Activated T-helper 2 cell treated with anti-CD3 and anti-CD28 coated beads, Interferon-gamma antibody, Interleukin-2, Interleukin-4, amounts not matched to agents 10 μg/mL and 5 μg/mL and 100 μg/mL, durations not matched to agents 14 hours and 24 hours and 36 hours (primary cell): ENCODE results near the gene TMEM235. TPM values are rescaled to one million over a fixed set of nuclear protein-coding genes. Genes with fewer than 3 reads are reported as not detected.

Experiments
- DNase-seq: peaks from one replicate; pipeline ENCODE4 v3.0.0; 2021; ENCODE audit warnings: low spot score
- H3K27ac Mint-ChIP-seq: one replicate; pipeline ENCODE4 v1.8.0; 2021; ENCODE audit warnings: mixed read lengths
- H3K27me3 Mint-ChIP-seq: one replicate; pipeline ENCODE4 v1.8.0; 2021; ENCODE audit warnings: low read depth, mixed read lengths
- H3K36me3 Mint-ChIP-seq: one replicate; pipeline ENCODE4 v1.8.0; 2021; ENCODE audit warnings: low read depth, mixed read lengths
- H3K4me1 Mint-ChIP-seq: one replicate; pipeline ENCODE4 v1.8.0; 2021; ENCODE audit warnings: low read depth, mixed read lengths
- H3K4me3 Mint-ChIP-seq: one replicate; pipeline ENCODE4 v1.8.0; 2021; ENCODE audit warnings: low read depth, mild to moderate bottlenecking, moderate library complexity, mixed read lengths
- H3K9me3 Mint-ChIP-seq: one replicate; pipeline ENCODE4 v1.8.0; 2021; ENCODE audit warnings: mixed read lengths
- intact Hi-C: fragments of 100-400 bp; cut with micrococcal nuclease; formaldehyde crosslinking; loops from one replicate; pipeline ENCODE4 v1.15.1; 2023
- total RNA-seq: library from RNA; stranded (reverse); gene quantifications from 2 replicates; pipeline ENCODE4 v1.2.3, GENCODE V29; 2022

Gene TMEM235
- total RNA-seq, 1 donor from 2014 or later: not detected

DNA sequence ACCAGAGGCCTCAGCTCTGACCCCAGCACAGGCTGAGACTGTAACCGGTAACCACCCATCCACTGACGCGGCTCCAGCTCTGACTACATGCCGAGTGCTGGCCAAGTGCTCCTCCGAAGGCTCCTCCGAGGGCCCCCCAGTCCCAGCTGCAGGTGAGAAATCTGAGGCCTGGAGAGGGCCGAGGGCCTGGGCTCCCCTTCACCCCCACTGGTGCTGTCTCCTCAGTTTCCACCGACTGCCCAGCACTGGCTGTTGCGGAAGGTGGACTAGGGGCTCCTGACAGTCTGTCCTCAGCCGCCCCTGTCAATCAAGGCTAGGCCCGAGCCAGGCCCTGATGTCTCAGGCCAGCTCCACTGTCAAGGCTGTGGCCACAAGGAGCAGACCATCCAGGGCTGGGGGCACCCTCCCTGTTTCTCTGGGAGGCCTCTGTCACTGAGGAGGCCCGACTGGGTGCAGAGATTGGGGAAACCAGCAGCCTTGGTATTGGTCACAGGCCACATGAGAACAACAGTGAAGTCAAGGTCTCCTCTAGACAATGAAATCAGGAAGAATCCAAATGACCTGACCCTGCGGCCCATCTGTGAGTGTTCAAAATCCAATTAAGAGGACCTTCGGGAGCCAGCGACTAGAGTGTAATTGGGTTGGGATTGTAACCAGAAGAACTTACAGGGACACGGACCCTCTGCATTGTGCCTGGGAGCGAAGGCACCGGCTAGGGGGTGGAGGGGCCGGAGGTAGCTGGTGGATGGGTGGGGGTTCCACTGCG is 5.1 kb downstream of the TMEM235 start:
- H3K27me3 Mint-ChIP-seq: peaks cover 12% of the 10 kb centered on the region
- no peak overlapping the region for H3K4me3 Mint-ChIP-seq
- no peak overlapping the region for H3K27ac Mint-ChIP-seq
- H3K4me1 Mint-ChIP-seq: peaks cover 4% of the 10 kb centered on the region
- intact Hi-C loops: no loop called here
- H3K36me3 Mint-ChIP-seq: no peaks in the 10 kb centered on the region
- H3K9me3 Mint-ChIP-seq: no peaks in the 10 kb centered on the region
- no peak for DNase-seq

DNA sequence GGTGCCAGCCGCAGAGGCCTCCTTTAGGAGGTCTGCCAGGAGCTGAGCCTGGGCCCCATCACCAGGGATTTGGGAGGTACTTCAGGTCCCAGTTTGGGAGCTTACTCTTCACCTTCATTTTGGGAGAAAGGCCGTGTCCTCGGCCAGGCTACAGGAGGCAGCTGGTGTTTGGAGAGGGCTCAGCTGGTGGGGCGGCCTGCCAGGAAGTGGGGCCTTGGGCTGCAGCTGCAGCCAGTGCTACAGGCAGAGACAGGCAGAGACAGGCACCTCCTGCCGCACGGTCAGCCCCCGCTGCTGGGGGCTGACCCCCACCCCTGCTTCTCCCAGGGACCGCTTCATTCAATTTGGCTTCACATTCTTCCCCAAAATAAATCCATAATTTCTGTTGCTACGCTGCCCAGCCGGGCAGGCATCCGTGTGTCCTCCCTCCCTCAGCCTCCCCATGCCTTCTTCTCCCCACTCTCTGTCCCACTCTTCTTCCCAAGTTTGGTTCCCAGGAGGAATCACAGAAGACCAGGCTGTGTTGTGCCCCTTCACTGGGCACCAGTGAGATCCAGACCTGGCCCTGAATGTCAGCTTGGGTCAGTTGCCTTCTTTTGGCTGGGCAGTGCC is 6.1 kb downstream of the TMEM235 start:
- peaks cover 5% of the 10 kb centered on the region for H3K27me3 Mint-ChIP-seq
- H3K27ac Mint-ChIP-seq: no peak overlapping the region
- no peaks in the 10 kb centered on the region for H3K36me3 Mint-ChIP-seq
- no peak for DNase-seq
- no peaks in the 10 kb centered on the region for H3K9me3 Mint-ChIP-seq
- peaks cover 4% of the 10 kb centered on the region for H3K4me1 Mint-ChIP-seq
- intact Hi-C loops: no loop called here
- no peak overlapping the region for H3K4me3 Mint-ChIP-seq

GRCh38 chr17:78238823-78239488 is 7.5 kb downstream of the TMEM235 start:
- Mint-ChIP-seq H3K4me1 (no peaks in the 10 kb centered on the region), H3K27ac (no peak overlapping the region), H3K36me3 (no peaks in the 10 kb centered on the region), H3K27me3 (no peaks in the 10 kb centered on the region), H3K9me3 (no peaks in the 10 kb centered on the region), H3K4me3 (no peak overlapping the region)
- intact Hi-C loops: no loop called here
- no peak for DNase-seq

GRCh38 chr17:78239489-78239931 is 8.1 kb downstream of the TMEM235 start:
- Mint-ChIP-seq H3K9me3 (no peaks in the 10 kb centered on the region), H3K4me1 (no peaks in the 10 kb centered on the region), H3K4me3 (no peak overlapping the region), H3K27ac (no peak overlapping the region), H3K36me3 (no peaks in the 10 kb centered on the region), H3K27me3 (no peaks in the 10 kb centered on the region)
- DNase-seq: no peak
- intact Hi-C loops: no loop called here

- no peaks in the 10 kb centered on the region for H3K4me1 Mint-ChIP-seq
- H3K9me3 Mint-ChIP-seq: no peaks in the 10 kb centered on the region
- H3K36me3 Mint-ChIP-seq: no peaks in the 10 kb centered on the region
- no peak for DNase-seq
- no peak overlapping the region for H3K27ac Mint-ChIP-seq
- H3K4me3 Mint-ChIP-seq: no peak overlapping the region
- intact Hi-C loops: no loop called here
- H3K27me3 Mint-ChIP-seq: no peaks in the 10 kb centered on the region
Measured at GRCh38 chr17:78240012-78240655, 8.7 kb downstream of the TMEM235 start.

GRCh38 chr17:78240839-78241238 is 9.4 kb downstream of the TMEM235 start:
- H3K27ac Mint-ChIP-seq: no peak overlapping the region
- peaks cover 2% of the 10 kb centered on the region for H3K27me3 Mint-ChIP-seq
- no peaks in the 10 kb centered on the region for H3K9me3 Mint-ChIP-seq
- DNase-seq: no peak
- no peaks in the 10 kb centered on the region for H3K4me1 Mint-ChIP-seq
- no peak overlapping the region for H3K4me3 Mint-ChIP-seq
- intact Hi-C loops: no loop called here
- H3K36me3 Mint-ChIP-seq: no peaks in the 10 kb centered on the region

- Mint-ChIP-seq H3K27ac (no peak overlapping the region), H3K4me3 (no peak overlapping the region), H3K9me3 (no peaks in the 10 kb centered on the region), H3K27me3 (peaks cover 2% of the 10 kb centered on the region), H3K36me3 (no peaks in the 10 kb centered on the region), H3K4me1 (no peaks in the 10 kb centered on the region)
- intact Hi-C loops: no loop called here
- no peak for DNase-seq
Measured at GRCh38 chr17:78241277-78242023, 10.0 kb downstream of the TMEM235 start.

GRCh38 chr17:78242024-78242742 is 10.8 kb downstream of the TMEM235 start:
- intact Hi-C loops: no loop called here
- no peak for DNase-seq
- no peak overlapping the region for H3K4me3 Mint-ChIP-seq
- no peak overlapping the region for H3K27ac Mint-ChIP-seq
- no peaks in the 10 kb centered on the region for H3K9me3 Mint-ChIP-seq
- H3K27me3 Mint-ChIP-seq: peaks cover 7% of the 10 kb centered on the region
- no peaks in the 10 kb centered on the region for H3K4me1 Mint-ChIP-seq
- no peaks in the 10 kb centered on the region for H3K36me3 Mint-ChIP-seq

- Mint-ChIP-seq H3K4me1 (peaks cover 10% of the 10 kb centered on the region), H3K4me3 (no peak overlapping the region)
Measured at GRCh38 chr17:78247304-78247703, 15.9 kb downstream of the TMEM235 start.

DNA sequence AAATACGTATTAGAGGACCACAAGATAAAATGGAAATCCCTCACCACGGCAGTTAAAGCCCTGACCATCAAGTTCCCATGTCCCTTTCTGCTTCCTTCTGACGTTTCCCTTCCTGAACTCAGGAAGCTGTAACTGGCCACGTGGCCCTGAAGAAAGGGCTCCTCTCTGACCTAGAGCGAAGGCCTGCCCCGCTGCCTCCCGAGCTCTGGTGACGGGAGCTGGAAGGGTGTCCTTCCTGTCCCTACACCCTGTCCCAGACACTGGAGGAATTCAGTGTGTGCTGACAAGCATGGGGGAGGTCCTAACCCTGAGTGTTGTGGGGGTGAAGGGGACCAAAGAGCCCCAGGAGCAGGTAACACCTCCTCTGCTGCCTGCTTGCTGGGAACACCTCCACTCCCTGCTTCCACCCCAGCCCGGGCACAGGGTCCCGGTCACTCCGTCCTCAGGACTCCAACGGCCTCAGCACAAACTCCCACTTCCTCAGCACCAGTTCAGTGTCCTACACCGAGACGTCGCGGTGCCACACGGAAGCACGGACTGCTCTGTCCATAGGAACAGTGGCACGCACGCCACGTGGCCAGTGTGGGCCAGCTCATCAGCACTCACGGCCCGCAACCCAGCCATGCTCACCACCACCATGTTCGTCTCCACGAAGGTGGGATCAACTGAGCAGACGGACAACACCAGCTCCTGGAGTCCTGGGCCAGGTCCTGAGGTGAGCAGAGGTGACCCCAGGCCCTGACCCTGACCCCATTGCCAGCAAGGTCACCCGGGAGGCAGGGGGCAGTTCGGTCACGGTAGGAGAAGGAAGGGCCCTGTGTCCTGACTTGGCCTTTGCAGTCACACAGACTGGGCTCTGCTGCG is 16.9 kb downstream of the TMEM235 start:
- H3K27ac Mint-ChIP-seq: no peak overlapping the region
- H3K4me1 Mint-ChIP-seq: peaks cover 20% of the 10 kb centered on the region
- H3K36me3 Mint-ChIP-seq: no peaks in the 10 kb centered on the region
- no peak overlapping the region for H3K4me3 Mint-ChIP-seq
- no peaks in the 10 kb centered on the region for H3K9me3 Mint-ChIP-seq
- H3K27me3 Mint-ChIP-seq: peaks cover 11% of the 10 kb centered on the region
- no peak for DNase-seq
- intact Hi-C loops: no loop called here

More at GRCh38 chr17:78247304-78247703, 15.9 kb downstream of the TMEM235 start:
- Mint-ChIP-seq H3K27me3 (peaks cover 11% of the 10 kb centered on the region), H3K36me3 (no peaks in the 10 kb centered on the region), H3K9me3 (no peaks in the 10 kb centered on the region), H3K27ac (no peak overlapping the region)
- no peak for DNase-seq
- intact Hi-C loops: no loop called here

- Mint-ChIP-seq H3K36me3 (no peaks in the 10 kb centered on the region), H3K4me1 (peaks cover 22% of the 10 kb centered on the region), H3K9me3 (no peaks in the 10 kb centered on the region), H3K27me3 (peaks cover 11% of the 10 kb centered on the region), H3K27ac (no peak overlapping the region), H3K4me3 (no peak overlapping the region)
- no peak for DNase-seq
- intact Hi-C loops: no loop called here
Measured at GRCh38 chr17:78249074-78249817, 17.8 kb downstream of the TMEM235 start.
